Measurements from ENCODE around the gene CLTC.
A peak's percentile ranks its signal among the peaks of the same experiment; 100 is the strongest.

The CLTC gene

DNA sequence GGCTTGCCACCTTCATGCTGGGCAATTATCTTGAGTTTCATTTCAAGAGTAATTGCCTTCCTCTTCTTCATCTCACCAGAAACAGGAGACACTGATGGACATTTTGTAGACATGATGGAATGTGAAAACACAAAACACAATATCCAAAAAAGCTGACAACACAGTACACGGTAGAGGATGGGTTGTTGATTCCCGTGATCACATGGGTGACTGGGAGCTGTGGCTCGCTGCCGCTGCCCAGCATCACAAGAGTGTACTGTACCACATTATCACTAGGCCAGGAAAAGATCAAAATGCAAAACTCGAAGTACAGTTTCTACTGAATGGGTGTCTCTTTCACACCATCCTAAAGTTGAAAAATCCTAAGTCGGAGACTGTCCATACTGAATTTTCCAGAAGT lies 80.1 kb downstream of the CLTC start:
- Histone ChIP-seq H3K27ac (replicated peaks) (no peak overlapping the region), H3K4me3 (replicated peaks; ENCODE audit: insufficient read depth, low read length) (no peak overlapping the region), H3K27me3 (ENCODE audit: insufficient read depth, poor library complexity, severe bottlenecking) (no peaks in the 10 kb centered on the region)
- TF ChIP-seq POLR2AphosphoS5 (IDR thresholded peaks at IDR 0.05; ENCODE audit: low read depth) (no peak), GABPA (IDR thresholded peaks at IDR 0.05; ENCODE audit: low read depth) (no peak), SPI1 (IDR thresholded peaks at IDR 0.05; ENCODE audit: borderline replicate concordance, low read depth) (no peak)
- TF ChIP-seq, protein P1, sequence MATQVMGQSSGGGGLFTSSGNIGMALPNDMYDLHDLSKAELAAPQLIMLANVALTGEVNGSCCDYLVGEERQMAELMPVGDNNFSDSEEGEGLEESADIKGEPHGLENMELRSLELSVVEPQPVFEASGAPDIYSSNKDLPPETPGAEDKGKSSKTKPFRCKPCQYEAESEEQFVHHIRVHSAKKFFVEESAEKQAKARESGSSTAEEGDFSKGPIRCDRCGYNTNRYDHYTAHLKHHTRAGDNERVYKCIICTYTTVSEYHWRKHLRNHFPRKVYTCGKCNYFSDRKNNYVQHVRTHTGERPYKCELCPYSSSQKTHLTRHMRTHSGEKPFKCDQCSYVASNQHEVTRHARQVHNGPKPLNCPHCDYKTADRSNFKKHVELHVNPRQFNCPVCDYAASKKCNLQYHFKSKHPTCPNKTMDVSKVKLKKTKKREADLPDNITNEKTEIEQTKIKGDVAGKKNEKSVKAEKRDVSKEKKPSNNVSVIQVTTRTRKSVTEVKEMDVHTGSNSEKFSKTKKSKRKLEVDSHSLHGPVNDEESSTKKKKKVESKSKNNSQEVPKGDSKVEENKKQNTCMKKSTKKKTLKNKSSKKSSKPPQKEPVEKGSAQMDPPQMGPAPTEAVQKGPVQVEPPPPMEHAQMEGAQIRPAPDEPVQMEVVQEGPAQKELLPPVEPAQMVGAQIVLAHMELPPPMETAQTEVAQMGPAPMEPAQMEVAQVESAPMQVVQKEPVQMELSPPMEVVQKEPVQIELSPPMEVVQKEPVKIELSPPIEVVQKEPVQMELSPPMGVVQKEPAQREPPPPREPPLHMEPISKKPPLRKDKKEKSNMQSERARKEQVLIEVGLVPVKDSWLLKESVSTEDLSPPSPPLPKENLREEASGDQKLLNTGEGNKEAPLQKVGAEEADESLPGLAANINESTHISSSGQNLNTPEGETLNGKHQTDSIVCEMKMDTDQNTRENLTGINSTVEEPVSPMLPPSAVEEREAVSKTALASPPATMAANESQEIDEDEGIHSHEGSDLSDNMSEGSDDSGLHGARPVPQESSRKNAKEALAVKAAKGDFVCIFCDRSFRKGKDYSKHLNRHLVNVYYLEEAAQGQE (IDR thresholded peaks at IDR 0.05; ENCODE audit: insufficient replicate concordance, low read depth) = no peak
- TF ChIP-seq, protein P2, sequence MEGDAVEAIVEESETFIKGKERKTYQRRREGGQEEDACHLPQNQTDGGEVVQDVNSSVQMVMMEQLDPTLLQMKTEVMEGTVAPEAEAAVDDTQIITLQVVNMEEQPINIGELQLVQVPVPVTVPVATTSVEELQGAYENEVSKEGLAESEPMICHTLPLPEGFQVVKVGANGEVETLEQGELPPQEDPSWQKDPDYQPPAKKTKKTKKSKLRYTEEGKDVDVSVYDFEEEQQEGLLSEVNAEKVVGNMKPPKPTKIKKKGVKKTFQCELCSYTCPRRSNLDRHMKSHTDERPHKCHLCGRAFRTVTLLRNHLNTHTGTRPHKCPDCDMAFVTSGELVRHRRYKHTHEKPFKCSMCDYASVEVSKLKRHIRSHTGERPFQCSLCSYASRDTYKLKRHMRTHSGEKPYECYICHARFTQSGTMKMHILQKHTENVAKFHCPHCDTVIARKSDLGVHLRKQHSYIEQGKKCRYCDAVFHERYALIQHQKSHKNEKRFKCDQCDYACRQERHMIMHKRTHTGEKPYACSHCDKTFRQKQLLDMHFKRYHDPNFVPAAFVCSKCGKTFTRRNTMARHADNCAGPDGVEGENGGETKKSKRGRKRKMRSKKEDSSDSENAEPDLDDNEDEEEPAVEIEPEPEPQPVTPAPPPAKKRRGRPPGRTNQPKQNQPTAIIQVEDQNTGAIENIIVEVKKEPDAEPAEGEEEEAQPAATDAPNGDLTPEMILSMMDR (IDR thresholded peaks at IDR 0.05; ENCODE audit: insufficient read depth, low read length) = no peak
- DNase-seq (ENCODE audit: low read depth in 1 of 2, low spot score in 1 of 2) = no peak

DNA sequence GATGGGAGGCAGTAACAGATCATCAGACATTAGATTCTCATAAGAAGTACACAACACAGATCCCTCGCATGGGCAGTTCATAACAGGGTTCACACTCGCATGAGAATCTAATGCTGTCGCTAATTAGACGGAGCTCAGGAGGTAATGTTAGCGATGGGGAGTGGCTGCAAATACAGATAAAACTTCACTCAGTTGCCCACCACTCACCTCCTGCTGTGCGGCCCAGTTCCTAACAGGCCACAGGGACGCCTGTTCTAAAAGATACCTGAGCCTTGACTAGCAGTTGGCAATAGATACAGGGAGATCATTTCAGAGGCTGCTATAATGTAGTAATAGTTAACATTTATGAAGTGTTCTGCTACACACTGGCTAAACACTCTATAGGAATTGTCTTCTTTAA lies 82.6 kb downstream of the CLTC start:
- no peaks in the 10 kb centered on the region for H3K27me3 ChIP-seq (ENCODE audit: insufficient read depth, poor library complexity, severe bottlenecking)
- no peak overlapping the region for H3K4me3 ChIP-seq (replicated peaks; ENCODE audit: insufficient read depth, low read length)
- no peak for DNase-seq (ENCODE audit: low read depth in 1 of 2, low spot score in 1 of 2)
- no peak overlapping the region for H3K27ac ChIP-seq (replicated peaks)
- TF ChIP-seq, protein P1 (IDR thresholded peaks at IDR 0.05; ENCODE audit: insufficient replicate concordance, low read depth) = no peak

DNA sequence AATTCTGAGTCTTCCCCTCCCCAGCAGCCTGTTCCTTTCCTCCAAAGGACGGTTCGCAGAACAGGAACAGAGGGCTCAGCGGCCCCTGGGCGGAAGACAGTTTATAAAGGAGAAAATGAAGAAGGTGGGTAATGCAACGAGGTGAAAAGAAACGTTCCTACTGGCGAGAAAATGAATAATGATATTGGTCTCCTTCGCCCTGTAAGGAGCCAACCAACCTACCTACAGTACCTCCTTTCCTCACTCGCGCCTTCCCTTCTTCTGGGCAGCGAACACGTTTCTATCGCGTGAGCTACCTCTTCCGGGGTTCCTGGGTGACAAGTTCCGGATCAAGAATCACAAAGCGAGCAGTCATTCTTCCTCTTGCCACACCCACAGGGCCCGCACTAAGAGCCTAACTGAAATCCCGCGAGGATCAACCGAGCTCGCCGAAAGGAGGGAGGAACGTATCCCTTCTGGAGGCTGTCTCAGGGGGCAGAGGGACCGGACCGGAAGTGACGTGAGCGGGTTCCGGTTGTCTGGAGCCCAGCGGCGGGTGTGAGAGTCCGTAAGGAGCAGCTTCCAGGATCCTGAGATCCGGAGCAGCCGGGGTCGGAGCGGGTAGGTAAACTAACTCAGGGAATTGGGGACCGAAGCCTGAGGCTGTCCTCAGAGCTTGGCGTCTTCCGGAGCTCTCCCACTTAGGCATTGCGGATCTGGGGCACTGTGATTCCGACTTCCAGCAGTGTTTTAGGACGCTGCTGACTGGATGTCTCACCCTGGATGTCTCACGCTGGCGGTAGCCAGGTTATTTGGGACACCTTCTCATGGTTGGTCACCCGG lies 87.7 kb downstream of the CLTC start, which contains the start of the genes PTRH2 and VMP1:
TSS of gene PTRH2 (minus strand) at position 282 of the 822 bp plus-strand sequence. CDS start 9,452 bp downstream, outside the sequence.
TSS of gene VMP1 (plus strand) at position 506 of the 822 bp plus-strand sequence. CDS start 23,793 bp downstream, outside the sequence.
- TF ChIP-seq SPI1 (IDR thresholded peaks at IDR 0.05; ENCODE audit: borderline replicate concordance, low read depth) = peak; percentile 9; the same call in 1 of the 2 replicates
- TF ChIP-seq, protein P1 (IDR thresholded peaks at IDR 0.05; ENCODE audit: insufficient replicate concordance, low read depth) = no peak
- peak; percentile 96 for TF ChIP-seq POLR2AphosphoS5 (IDR thresholded peaks at IDR 0.05; ENCODE audit: low read depth)
- TF ChIP-seq GABPA (IDR thresholded peaks at IDR 0.05; ENCODE audit: low read depth) = peak; percentile 94
- TF ChIP-seq, protein P2 (IDR thresholded peaks at IDR 0.05; ENCODE audit: insufficient read depth, low read length) = no peak
- Histone ChIP-seq H3K27me3 (ENCODE audit: insufficient read depth, poor library complexity, severe bottlenecking) (no peaks in the 10 kb centered on the region), H3K4me3 (replicated peaks; ENCODE audit: insufficient read depth, low read length) (peak within 1 kb of the TSS; percentile 91), H3K27ac (replicated peaks) (peak within 1 kb of the TSS; percentile 92)
- DNase-seq (ENCODE audit: low read depth in 1 of 2, low spot score in 1 of 2) = peak; percentile 98 to 100

Measured in HL-60 (cell line).